AG04449 (cell line): Measurements from ENCODE around the gene TEN1.

Experiments
- CTCF ChIA-PET: fragments of 350-600 bp; formaldehyde crosslinking; extraction: SDS; loops from one replicate; lab custom pipeline; 2021; ENCODE audit warnings: antibody characterized with exemption; lab: Yijun Ruan, JAX
- POLR2A ChIA-PET: fragments of 400-600, 350-600 bp; formaldehyde crosslinking; extraction: SDS; loops from one replicate; lab custom pipeline; 2020; ENCODE audit warnings: antibody characterized with exemption, inconsistent platforms; lab: Yijun Ruan, JAX
- DNase-seq: peaks from one replicate; pipeline ENCODE4 v3.0.0-alpha.2; 2010; ENCODE audit warnings: low read depth, low spot score
- H3K4me3 ChIP-seq: 2 replicates; pipeline ENCODE4 v1.5.1; 2011; ENCODE audit warnings: low read depth, mild to moderate bottlenecking, control low read depth, low read length
- CTCF ChIP-seq: IDR thresholded peaks from one replicate; pipeline ENCODE4 v1.5.1; 2011; ENCODE audit warnings: mild to moderate bottlenecking, moderate library complexity, low read length, control low read depth, inconsistent platforms; ENCODE audit not compliant: insufficient read depth; ENCODE audit errors: missing control alignments

TEN1 gene

DNA sequence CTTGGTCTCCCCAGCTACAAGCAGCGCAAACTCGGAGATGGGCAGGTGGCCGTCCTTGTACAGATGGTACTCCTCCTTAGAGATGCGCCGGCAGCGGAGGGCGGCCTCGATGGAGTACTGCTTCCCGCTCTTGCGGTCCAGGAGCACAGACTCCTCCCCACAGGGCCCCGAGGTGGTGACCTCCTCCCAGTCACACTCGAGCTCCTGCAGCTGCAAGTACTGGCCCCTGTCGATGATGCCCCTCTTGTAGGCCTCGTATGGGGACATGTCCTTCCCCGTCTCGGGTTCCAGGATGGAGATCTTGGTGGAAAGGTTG is 28.8 kb downstream of the TEN1 start:
- no peak for TF ChIP-seq CTCF
- no peak overlapping the region for H3K4me3 ChIP-seq
- DNase-seq: no peak
- POLR2A ChIA-PET: interaction anchor here (0.7 to 1.0 kb wide), 2 partner anchors 10 to 103 kb away, joined by 3 read pairs; no protein-coding TSS in a partner anchor
- CTCF ChIA-PET: interaction anchor here (1.0 to 17.3 kb wide), 10 partner anchors 6 to 374 kb away, joined by 3 to 363 read pairs (median 4); partner anchors contain the start of genes CDK3, MRPL38 and SMIM5

DNA sequence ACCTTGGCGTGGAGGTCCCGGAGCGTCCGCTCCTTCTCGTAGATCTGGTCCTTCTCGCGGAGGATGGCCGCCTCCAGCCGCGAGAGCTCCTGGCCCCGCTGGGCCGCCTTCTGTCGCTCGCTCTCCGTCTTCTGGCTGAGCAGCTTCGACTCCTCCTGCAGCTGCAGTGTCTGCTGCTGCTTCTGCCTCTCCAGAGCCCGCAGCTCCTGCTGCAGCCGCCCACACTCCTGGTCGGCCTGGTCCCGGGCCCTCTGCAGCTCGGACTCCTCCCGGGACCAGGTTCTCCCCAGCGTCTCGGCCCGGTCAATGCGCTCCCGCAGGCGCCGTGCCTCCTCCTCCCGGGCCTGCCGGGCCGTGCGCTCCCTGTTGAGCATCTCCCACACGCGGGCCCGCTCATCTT is 29.2 kb downstream of the TEN1 start:
- CTCF ChIA-PET: interaction anchor here (1.1 to 17.3 kb wide), 8 partner anchors 6 to 375 kb away, joined by 3 to 363 read pairs (median 58); partner anchors contain the start of genes CDK3, MRPL38 and SMIM5
- H3K4me3 ChIP-seq: no peak overlapping the region
- no peak for TF ChIP-seq CTCF
- POLR2A ChIA-PET: interaction anchor here (0.7 kb wide), 1 partner anchor 9 kb away, joined by 3 read pairs; no protein-coding TSS in a partner anchor
- DNase-seq: no peak

- ChIA-PET CTCF (interaction anchor here (1.1 to 17.3 kb wide), 8 partner anchors 6 to 375 kb away, joined by 3 to 363 read pairs (median 58); partner anchors contain the start of genes CDK3, MRPL38 and SMIM5), POLR2A (no interaction called here)
- DNase-seq: no peak
- no peak for TF ChIP-seq CTCF
- no peak overlapping the region for H3K4me3 ChIP-seq
Observed at GRCh38 chr17:76008630-76009425, 29.8 kb downstream of the TEN1 start.

DNA sequence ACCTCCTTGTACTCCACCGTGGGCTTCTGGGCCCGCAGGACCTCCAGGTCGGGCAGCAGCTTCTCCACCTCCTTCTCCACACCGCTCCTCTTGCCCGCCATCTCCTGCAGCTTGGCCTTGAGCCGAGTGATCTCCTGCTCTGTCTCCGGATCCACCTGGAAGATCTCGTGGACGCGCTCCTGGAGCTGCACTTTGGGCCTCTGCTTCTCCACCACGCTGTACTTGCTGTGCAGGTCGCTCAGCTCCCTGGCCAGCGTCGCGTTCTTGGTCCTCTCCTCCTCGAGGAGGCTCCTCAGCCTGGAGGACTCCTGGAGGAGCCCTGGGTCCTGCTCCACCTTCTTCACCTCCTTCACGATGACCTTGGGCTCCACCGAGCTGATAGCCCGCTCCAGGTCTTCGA is 30.4 kb downstream of the TEN1 start:
- no peak for DNase-seq
- ChIA-PET CTCF (interaction anchor here (0.7 to 17.3 kb wide), 7 partner anchors 5 to 271 kb away, joined by 3 to 363 read pairs (median 113); partner anchors contain the start of genes CDK3 and MRPL38), POLR2A (no interaction called here)
- TF ChIP-seq CTCF: no peak
- H3K4me3 ChIP-seq: no peak overlapping the region

DNA sequence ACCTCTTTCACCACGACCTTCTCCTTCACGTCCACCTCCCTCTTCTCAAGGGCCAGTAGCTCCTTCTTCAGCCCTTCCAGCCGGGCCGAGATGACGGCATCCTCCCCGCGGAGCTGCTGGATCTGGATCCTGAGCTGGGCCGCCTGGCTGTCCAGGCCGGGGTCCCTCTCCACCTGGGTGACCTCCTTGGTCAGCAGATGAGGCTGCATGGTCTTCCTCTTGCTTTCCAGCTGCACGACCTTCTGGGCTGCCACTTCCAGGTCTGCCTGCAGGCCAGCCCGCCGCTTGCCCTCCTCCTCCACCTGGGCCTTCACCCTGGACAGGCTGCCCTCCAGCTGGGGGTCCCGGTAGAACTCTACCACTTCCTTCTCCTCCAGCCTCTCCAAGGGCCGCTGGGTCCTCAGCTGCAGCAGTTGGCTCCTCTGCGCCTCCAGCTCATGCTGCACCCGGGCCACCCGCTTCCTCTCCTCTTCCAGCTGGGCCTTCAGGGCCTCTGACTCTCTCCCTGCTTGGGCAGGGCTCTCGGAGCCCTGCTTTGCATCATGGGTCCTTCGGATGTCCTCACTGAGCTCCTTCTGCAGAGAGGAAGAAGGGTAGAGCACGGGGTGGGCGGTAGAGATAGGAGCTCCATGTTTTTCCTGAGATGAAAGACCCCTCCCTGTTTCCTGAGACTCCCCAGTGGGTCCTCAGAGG is 31.1 kb downstream of the TEN1 start:
- no peak for DNase-seq
- CTCF ChIA-PET: interaction anchor here (0.7 to 17.3 kb wide), 10 partner anchors 8 to 289 kb away, joined by 3 to 363 read pairs (median 5); partner anchors contain the start of genes CDK3 and MRPL38
- H3K4me3 ChIP-seq: no peak overlapping the region
- POLR2A ChIA-PET: no interaction called here
- no peak for TF ChIP-seq CTCF
